Thoracic aorta (tissue), 2 donors: Measurements from ENCODE around the gene OMP. TPM values are rescaled to one million over a fixed set of nuclear protein-coding genes. Genes with fewer than 3 reads are reported as not detected.

Experiments used
- ATAC-seq: fragments of 150-250 bp; one replicate; pipeline ENCODE4 v1.8.0; 2017; ENCODE audit warnings: low read depth; ENCODE audit not compliant: insufficient number of reproducible peaks, low FRiP score
- DNase-seq: peaks from one replicate; pipeline ENCODE4 v3.0.0-alpha.2; 2020; ENCODE audit warnings: low spot score
- H3K27ac ChIP-seq, 2 donors: fragments of 200-600 bp; sonication (generic); 1 replicate in 1 of 2; 2 replicates in 1 of 2; pipeline ENCODE4 v1.5.1; 2016; ENCODE audit warnings: mild to moderate bottlenecking in 2 of 2, moderate library complexity in 2 of 2
- H3K27me3 ChIP-seq: fragments of 200-600 bp; sonication (generic); replicated peaks from 2 replicates; pipeline ENCODE4 v1.6.0; 2016; ENCODE audit warnings: mild to moderate bottlenecking; ENCODE audit not compliant: insufficient read depth
- H3K36me3 ChIP-seq: fragments of 200-600 bp; sonication (generic); one replicate; pipeline ENCODE4 v1.5.1; 2016
- H3K4me1 ChIP-seq, 2 donors: fragments of 200-600 bp; sonication (generic); 1 replicate in 1 of 2; 2 replicates in 1 of 2; pipeline versions ENCODE4 v1.5.1 to v1.6.0; 2016; ENCODE audit warnings: low read depth in 2 of 2, mild to moderate bottlenecking in 1 of 2; ENCODE audit not compliant: control insufficient read depth in 1 of 2
- H3K4me3 ChIP-seq: fragments of 200-600 bp; sonication (generic); 2 replicates; pipeline ENCODE4 v1.5.1; 2016; ENCODE audit warnings: mild to moderate bottlenecking
- H3K9me3 ChIP-seq: fragments of 200-600 bp; sonication (generic); 2 replicates; pipeline ENCODE4 v1.5.1; 2016
- total RNA-seq, 2 donors: library from RNA; depleted of rRNA; stranded (reverse); fragments of >200 nt; gene quantifications; one replicate each; pipeline versions ENCODE4 v1.1.0 to v1.2.3, GENCODE V29; 2016
- TF ChIP-seq, protein P1 (sequence below): fragments of 200-600 bp; sonication (generic); IDR thresholded peaks from one replicate; pipeline ENCODE4 v1.5.1; 2019; ENCODE audit warnings: antibody characterized with exemption

The OMP gene
- total RNA-seq, 2 donors from 2014 or later = not detected

DNA sequence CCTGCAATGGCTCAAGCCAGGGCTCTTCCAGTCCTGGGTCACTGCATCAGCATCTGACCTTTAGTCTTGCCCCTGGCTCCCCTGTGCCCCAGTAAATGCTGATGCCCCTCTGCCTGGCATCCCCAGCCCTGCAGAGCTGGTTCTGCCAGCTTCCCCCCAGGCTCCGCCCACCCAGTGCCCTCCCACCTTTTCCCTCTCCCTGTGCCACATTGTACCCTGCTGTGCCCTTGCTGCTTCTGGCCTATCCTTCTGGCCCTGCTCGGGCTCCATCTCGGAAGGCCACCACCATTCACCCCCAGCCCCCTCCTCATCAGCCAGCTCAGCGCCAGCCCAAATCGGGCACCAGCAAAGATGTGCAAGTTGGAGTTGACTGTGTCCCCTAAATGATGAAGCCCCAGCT lies 28.4 kb upstream of the OMP start:
- no peaks in the 10 kb centered on the region for H3K27me3 ChIP-seq
- ATAC-seq = no peak
- H3K27ac ChIP-seq = peak overlapping the region; percentile 76 to 92
- no peak overlapping the region for H3K4me3 ChIP-seq
- no peaks in the 10 kb centered on the region for H3K36me3 ChIP-seq
- TF ChIP-seq, protein P1, sequence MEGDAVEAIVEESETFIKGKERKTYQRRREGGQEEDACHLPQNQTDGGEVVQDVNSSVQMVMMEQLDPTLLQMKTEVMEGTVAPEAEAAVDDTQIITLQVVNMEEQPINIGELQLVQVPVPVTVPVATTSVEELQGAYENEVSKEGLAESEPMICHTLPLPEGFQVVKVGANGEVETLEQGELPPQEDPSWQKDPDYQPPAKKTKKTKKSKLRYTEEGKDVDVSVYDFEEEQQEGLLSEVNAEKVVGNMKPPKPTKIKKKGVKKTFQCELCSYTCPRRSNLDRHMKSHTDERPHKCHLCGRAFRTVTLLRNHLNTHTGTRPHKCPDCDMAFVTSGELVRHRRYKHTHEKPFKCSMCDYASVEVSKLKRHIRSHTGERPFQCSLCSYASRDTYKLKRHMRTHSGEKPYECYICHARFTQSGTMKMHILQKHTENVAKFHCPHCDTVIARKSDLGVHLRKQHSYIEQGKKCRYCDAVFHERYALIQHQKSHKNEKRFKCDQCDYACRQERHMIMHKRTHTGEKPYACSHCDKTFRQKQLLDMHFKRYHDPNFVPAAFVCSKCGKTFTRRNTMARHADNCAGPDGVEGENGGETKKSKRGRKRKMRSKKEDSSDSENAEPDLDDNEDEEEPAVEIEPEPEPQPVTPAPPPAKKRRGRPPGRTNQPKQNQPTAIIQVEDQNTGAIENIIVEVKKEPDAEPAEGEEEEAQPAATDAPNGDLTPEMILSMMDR = no peak
- H3K4me1 ChIP-seq = peaks cover 22 to 38% of the 10 kb centered on the region in 2 donors
- DNase-seq = no peak
- no peaks in the 10 kb centered on the region for H3K9me3 ChIP-seq

DNA sequence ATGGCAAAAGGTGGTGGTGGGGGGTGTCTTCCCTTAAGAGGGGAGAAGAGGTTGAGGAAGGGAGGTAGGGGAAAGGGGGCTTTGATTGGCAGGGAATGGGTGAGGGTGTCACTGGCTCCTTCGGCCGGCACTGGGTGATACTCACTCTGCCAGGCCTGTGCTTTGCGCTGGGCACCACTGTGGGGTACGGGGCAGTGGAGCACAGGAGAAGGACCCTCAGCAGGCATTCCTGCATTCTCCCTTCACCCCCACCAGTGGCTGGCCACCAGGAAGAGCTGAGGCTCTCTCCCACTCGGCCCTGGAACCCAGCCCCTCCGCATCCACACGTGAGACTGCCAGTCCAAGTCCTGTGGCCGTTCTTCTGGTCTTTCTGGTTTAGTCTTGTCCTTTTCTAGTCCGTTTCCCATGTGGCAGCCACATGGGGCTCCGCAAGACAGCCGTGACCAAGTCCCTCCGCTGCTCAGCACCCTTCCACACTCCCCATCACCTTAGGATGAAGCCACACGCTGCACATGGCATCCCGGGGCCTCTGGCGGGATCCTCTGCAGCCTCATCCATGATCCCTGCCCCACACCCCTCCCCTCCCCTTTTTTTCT lies 27.9 kb upstream of the OMP start:
- peaks cover 22 to 38% of the 10 kb centered on the region in 2 donors for H3K4me1 ChIP-seq
- H3K36me3 ChIP-seq = no peaks in the 10 kb centered on the region
- H3K27ac ChIP-seq = peak overlapping the region; percentile 76 to 92
- H3K4me3 ChIP-seq = no peak overlapping the region
- no peaks in the 10 kb centered on the region for H3K27me3 ChIP-seq
- no peaks in the 10 kb centered on the region for H3K9me3 ChIP-seq
- TF ChIP-seq, protein P1 = no peak
- no peak for ATAC-seq
- no peak for DNase-seq

DNA sequence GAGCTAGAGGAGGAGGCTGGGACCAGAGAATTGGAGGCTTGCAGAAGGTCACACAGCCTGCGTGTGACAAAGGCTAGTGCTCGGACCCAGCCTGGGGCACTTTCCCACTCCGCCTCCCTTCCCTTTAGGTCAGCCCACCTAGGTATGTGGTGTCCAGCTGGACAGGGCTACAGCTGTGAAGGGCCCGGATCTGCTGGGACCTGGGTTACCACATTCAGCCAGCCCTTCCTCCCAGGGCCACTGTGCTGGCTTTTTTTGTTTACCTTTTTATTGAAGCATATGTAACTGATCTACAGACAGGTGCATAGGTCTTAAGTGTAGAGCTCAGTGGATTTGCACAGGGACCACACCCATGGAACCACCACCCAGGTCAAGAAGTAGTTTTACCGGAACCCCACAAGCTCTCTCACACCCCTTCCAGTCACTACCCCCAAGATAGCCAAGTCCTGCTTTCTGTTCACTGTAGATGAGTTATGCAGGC lies 27.2 kb upstream of the OMP start:
- H3K4me3 ChIP-seq = no peak overlapping the region
- peaks cover 22 to 38% of the 10 kb centered on the region in 2 donors for H3K4me1 ChIP-seq
- H3K9me3 ChIP-seq = no peaks in the 10 kb centered on the region
- no peak overlapping the region for H3K27ac ChIP-seq
- ATAC-seq (no peak), DNase-seq (no peak)
- no peaks in the 10 kb centered on the region for H3K27me3 ChIP-seq
- TF ChIP-seq, protein P1 = no peak
- H3K36me3 ChIP-seq = no peaks in the 10 kb centered on the region

DNA sequence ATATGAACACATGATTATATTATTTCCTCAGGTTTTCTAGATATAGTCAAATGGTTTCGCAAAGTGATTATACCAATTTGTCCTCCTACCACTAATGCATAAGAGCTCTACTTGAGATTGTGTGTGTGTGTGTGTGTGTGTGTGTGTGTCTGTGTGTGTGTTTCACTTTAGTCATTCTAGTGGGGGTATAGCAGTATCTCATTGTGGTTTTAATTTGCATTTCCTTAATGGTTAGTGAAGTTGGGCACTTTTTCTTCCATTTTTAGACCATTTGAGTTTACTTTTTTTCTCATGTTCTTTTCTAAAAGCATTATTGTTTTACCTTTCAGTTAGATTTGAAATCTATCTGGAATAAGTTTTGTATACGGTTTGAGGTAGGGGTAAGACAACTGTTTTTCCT lies 23.0 kb upstream of the OMP start:
- Histone ChIP-seq H3K27me3 (no peaks in the 10 kb centered on the region), H3K4me3 (no peak overlapping the region), H3K4me1 (peaks cover 3 to 14% of the 10 kb centered on the region in 2 donors), H3K9me3 (no peaks in the 10 kb centered on the region), H3K36me3 (no peaks in the 10 kb centered on the region), H3K27ac (no peak overlapping the region)
- TF ChIP-seq, protein P1 = no peak
- ATAC-seq (no peak), DNase-seq (no peak)

DNA sequence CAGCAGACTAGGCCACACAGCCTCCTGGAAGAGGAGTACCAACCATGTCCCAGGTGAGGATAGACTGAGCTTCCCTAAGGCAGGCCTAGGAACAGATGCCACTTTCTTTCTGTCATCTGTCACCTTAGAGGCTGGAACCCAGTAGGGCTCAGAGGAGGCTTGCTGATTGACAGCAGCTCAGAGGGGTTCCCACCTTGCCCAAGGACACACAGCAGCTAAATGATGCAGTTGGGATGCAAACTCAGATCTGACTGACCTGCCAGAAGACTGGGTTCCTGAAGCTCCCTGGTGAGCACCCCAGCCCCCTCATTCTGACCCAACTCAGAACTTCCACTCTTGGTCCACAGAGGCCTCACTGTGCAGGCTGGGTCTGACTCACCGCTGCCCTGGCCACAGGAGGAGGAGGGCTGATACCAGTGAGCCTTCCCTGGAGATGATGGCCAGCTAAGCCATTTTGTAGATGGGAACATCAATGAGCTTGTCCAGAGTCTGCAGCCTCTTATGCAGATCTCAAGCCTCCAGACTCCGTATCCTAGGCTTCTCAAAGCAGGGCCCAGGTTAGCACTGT lies 21.9 kb upstream of the OMP start:
- Histone ChIP-seq H3K4me1 (peaks cover 3 to 9% of the 10 kb centered on the region in 2 donors), H3K27ac (no peak overlapping the region), H3K4me3 (no peak overlapping the region), H3K27me3 (no peaks in the 10 kb centered on the region), H3K9me3 (no peaks in the 10 kb centered on the region), H3K36me3 (no peaks in the 10 kb centered on the region)
- ATAC-seq (no peak), DNase-seq (peak; percentile 1)
- TF ChIP-seq, protein P1 = no peak
